Activated CD4-positive, alpha-beta T cell treated with anti-CD3 and anti-CD28 coated beads for 4 hours (primary cell): ENCODE results near the gene MYT1.

ENCODE experiments used
- DNase-seq, 2 donors: peaks; one replicate each; pipeline ENCODE4 v3.0.0-alpha.2; 2020

The MYT1 gene

GRCh38 chr20:64140061-64140931 lies 24.0 kb upstream of the MYT1 start:
- no peak for DNase-seq

GRCh38 chr20:64140956-64141355 lies 23.3 kb upstream of the MYT1 start:
- DNase-seq = no peak

- no peak for DNase-seq
Measured at GRCh38 chr20:64142590-64142989, 21.7 kb upstream of the MYT1 start.

- DNase-seq = no peak
Measured at GRCh38 chr20:64143018-64143801, 21.0 kb upstream of the MYT1 start.

GRCh38 chr20:64144144-64144912 lies 19.9 kb upstream of the MYT1 start:
- no peak for DNase-seq

GRCh38 chr20:64145458-64146300 lies 18.6 kb upstream of the MYT1 start:
- no peak for DNase-seq

GRCh38 chr20:64146301-64146935 lies 17.8 kb upstream of the MYT1 start:
- no peak for DNase-seq

GRCh38 chr20:64146936-64147477 lies 17.2 kb upstream of the MYT1 start:
- DNase-seq = no peak

GRCh38 chr20:64148581-64148980 lies 15.7 kb upstream of the MYT1 start:
- no peak for DNase-seq

GRCh38 chr20:64149141-64149540 lies 15.1 kb upstream of the MYT1 start:
- no peak for DNase-seq

GRCh38 chr20:64149809-64150560 lies 14.3 kb upstream of the MYT1 start:
- DNase-seq = no peak

GRCh38 chr20:64150756-64151632 lies 13.3 kb upstream of the MYT1 start:
- no peak for DNase-seq

GRCh38 chr20:64151633-64152530 lies 12.4 kb upstream of the MYT1 start:
- no peak for DNase-seq

- no peak for DNase-seq
Measured at GRCh38 chr20:64152906-64153305, 11.3 kb upstream of the MYT1 start.

GRCh38 chr20:64153410-64153809 lies 10.8 kb upstream of the MYT1 start:
- no peak for DNase-seq

- no peak for DNase-seq
Measured at GRCh38 chr20:64153861-64154589, 10.2 kb upstream of the MYT1 start.

- no peak for DNase-seq
Measured at GRCh38 chr20:64154590-64155257, 9.5 kb upstream of the MYT1 start.
